ENCODE results near the gene TBC1D23.

- TF ChIP-seq CTCF (IDR thresholded peaks at IDR 0.05) (no peak), POLR2A (IDR thresholded peaks at IDR 0.05) (no peak), POLR2AphosphoS5 (IDR thresholded peaks at IDR 0.05) (no peak)
Observed at GRCh38 chr3:100330651-100331050, 69.9 kb downstream of the TBC1D23 start.
